Activated T-helper 17 cell treated with anti-CD3 and anti-CD28 coated beads, Interleukin-2, amount 50 U/mL, for 72 hours (primary cell): ENCODE measurements around the gene CDH5. TPM values are rescaled to one million over a fixed set of nuclear protein-coding genes. Genes with fewer than 3 reads are reported as not detected.

Experiments
- ATAC-seq: fragments of 150-1000 bp; cut with Tn5 transposase; replicated peaks from 2 replicates; pipeline ENCODE4 v1.10.0; 2021; ENCODE audit warnings: mild to moderate bottlenecking, moderate library complexity
- H3K27ac Mint-ChIP-seq: one replicate; pipeline ENCODE4 v1.8.0; 2022; ENCODE audit warnings: mixed read lengths
- H3K27me3 Mint-ChIP-seq: one replicate; pipeline ENCODE4 v1.8.0; 2022; ENCODE audit warnings: mixed read lengths
- H3K36me3 Mint-ChIP-seq: one replicate; pipeline ENCODE4 v1.8.0; 2022; ENCODE audit warnings: low read depth, mild to moderate bottlenecking, mixed read lengths
- H3K4me1 Mint-ChIP-seq: one replicate; pipeline ENCODE4 v1.8.0; 2022; ENCODE audit warnings: mixed read lengths
- H3K4me3 Mint-ChIP-seq: one replicate; pipeline ENCODE4 v1.8.0; 2022; ENCODE audit warnings: mild to moderate bottlenecking, mixed read lengths
- H3K9me3 Mint-ChIP-seq: one replicate; pipeline ENCODE4 v1.8.0; 2022; ENCODE audit warnings: mixed read lengths
- total RNA-seq, 2 donors: library from RNA; stranded (reverse); gene quantifications; one replicate each; pipeline ENCODE4 v1.2.3, GENCODE V29; 2022

CDH5 gene
- total RNA-seq, 2 donors from 2014 or later: not detected

- Mint-ChIP-seq H3K36me3 (no peaks in the 10 kb centered on the region), H3K9me3 (no peaks in the 10 kb centered on the region), H3K4me1 (no peaks in the 10 kb centered on the region), H3K27me3 (no peaks in the 10 kb centered on the region), H3K4me3 (no peak overlapping the region), H3K27ac (no peak overlapping the region)
- no peak for ATAC-seq
Measured at GRCh38 chr16:66376114-66376513, 9.6 kb downstream of the CDH5 start.

- Mint-ChIP-seq H3K4me3 (no peak overlapping the region), H3K27me3 (no peaks in the 10 kb centered on the region), H3K4me1 (no peaks in the 10 kb centered on the region), H3K36me3 (no peaks in the 10 kb centered on the region), H3K27ac (no peak overlapping the region), H3K9me3 (no peaks in the 10 kb centered on the region)
- ATAC-seq: no peak
Measured at GRCh38 chr16:66376577-66377305, 10.2 kb downstream of the CDH5 start.

GRCh38 chr16:66377324-66377723, 10.8 kb downstream of the CDH5 start:
- no peaks in the 10 kb centered on the region for H3K36me3 Mint-ChIP-seq
- no peak for ATAC-seq
- no peaks in the 10 kb centered on the region for H3K27me3 Mint-ChIP-seq
- H3K4me3 Mint-ChIP-seq: no peak overlapping the region
- no peak overlapping the region for H3K27ac Mint-ChIP-seq
- no peaks in the 10 kb centered on the region for H3K9me3 Mint-ChIP-seq
- no peaks in the 10 kb centered on the region for H3K4me1 Mint-ChIP-seq

GRCh38 chr16:66378741-66379570, 12.5 kb downstream of the CDH5 start:
- no peak for ATAC-seq
- no peaks in the 10 kb centered on the region for H3K4me1 Mint-ChIP-seq
- no peak overlapping the region for H3K4me3 Mint-ChIP-seq
- no peaks in the 10 kb centered on the region for H3K36me3 Mint-ChIP-seq
- no peaks in the 10 kb centered on the region for H3K27me3 Mint-ChIP-seq
- no peak overlapping the region for H3K27ac Mint-ChIP-seq
- no peaks in the 10 kb centered on the region for H3K9me3 Mint-ChIP-seq

GRCh38 chr16:66379571-66379941, 13.1 kb downstream of the CDH5 start:
- H3K4me1 Mint-ChIP-seq: no peaks in the 10 kb centered on the region
- no peaks in the 10 kb centered on the region for H3K9me3 Mint-ChIP-seq
- ATAC-seq: no peak
- no peak overlapping the region for H3K4me3 Mint-ChIP-seq
- H3K36me3 Mint-ChIP-seq: no peaks in the 10 kb centered on the region
- H3K27me3 Mint-ChIP-seq: no peaks in the 10 kb centered on the region
- no peak overlapping the region for H3K27ac Mint-ChIP-seq

- no peak overlapping the region for H3K27ac Mint-ChIP-seq
- ATAC-seq: no peak
- no peaks in the 10 kb centered on the region for H3K27me3 Mint-ChIP-seq
- no peak overlapping the region for H3K4me3 Mint-ChIP-seq
- no peaks in the 10 kb centered on the region for H3K9me3 Mint-ChIP-seq
- no peaks in the 10 kb centered on the region for H3K4me1 Mint-ChIP-seq
- H3K36me3 Mint-ChIP-seq: no peaks in the 10 kb centered on the region
Measured at GRCh38 chr16:66380421-66380820, 13.9 kb downstream of the CDH5 start.

- no peaks in the 10 kb centered on the region for H3K36me3 Mint-ChIP-seq
- no peak for ATAC-seq
- no peak overlapping the region for H3K27ac Mint-ChIP-seq
- H3K4me1 Mint-ChIP-seq: no peaks in the 10 kb centered on the region
- H3K27me3 Mint-ChIP-seq: no peaks in the 10 kb centered on the region
- H3K9me3 Mint-ChIP-seq: no peaks in the 10 kb centered on the region
- H3K4me3 Mint-ChIP-seq: no peak overlapping the region
Measured at GRCh38 chr16:66381585-66382170, 15.2 kb downstream of the CDH5 start.

GRCh38 chr16:66382171-66382965, 15.9 kb downstream of the CDH5 start:
- H3K4me3 Mint-ChIP-seq: no peak overlapping the region
- H3K36me3 Mint-ChIP-seq: no peaks in the 10 kb centered on the region
- no peaks in the 10 kb centered on the region for H3K27me3 Mint-ChIP-seq
- no peak overlapping the region for H3K27ac Mint-ChIP-seq
- H3K9me3 Mint-ChIP-seq: no peaks in the 10 kb centered on the region
- no peak for ATAC-seq
- H3K4me1 Mint-ChIP-seq: no peaks in the 10 kb centered on the region

GRCh38 chr16:66382966-66383299, 16.4 kb downstream of the CDH5 start:
- Mint-ChIP-seq H3K27me3 (peaks cover 3% of the 10 kb centered on the region), H3K4me3 (no peak overlapping the region), H3K36me3 (no peaks in the 10 kb centered on the region), H3K27ac (no peak overlapping the region), H3K4me1 (no peaks in the 10 kb centered on the region), H3K9me3 (no peaks in the 10 kb centered on the region)
- ATAC-seq: no peak

- H3K27ac Mint-ChIP-seq: no peak overlapping the region
- H3K4me3 Mint-ChIP-seq: no peak overlapping the region
- ATAC-seq: no peak
Measured at GRCh38 chr16:66383551-66383950, 17.1 kb downstream of the CDH5 start.

GRCh38 chr16:66385415-66385814, 18.9 kb downstream of the CDH5 start:
- no peak overlapping the region for H3K27ac Mint-ChIP-seq
- no peak overlapping the region for H3K4me3 Mint-ChIP-seq
- no peak for ATAC-seq
- H3K36me3 Mint-ChIP-seq: no peaks in the 10 kb centered on the region
- no peaks in the 10 kb centered on the region for H3K9me3 Mint-ChIP-seq
- H3K4me1 Mint-ChIP-seq: no peaks in the 10 kb centered on the region
- H3K27me3 Mint-ChIP-seq: peaks cover 3% of the 10 kb centered on the region

More at GRCh38 chr16:66383551-66383950, 17.1 kb downstream of the CDH5 start:
- Mint-ChIP-seq H3K4me1 (no peaks in the 10 kb centered on the region), H3K27me3 (peaks cover 3% of the 10 kb centered on the region), H3K36me3 (no peaks in the 10 kb centered on the region), H3K9me3 (no peaks in the 10 kb centered on the region)

GRCh38 chr16:66386629-66387622, 20.4 kb downstream of the CDH5 start:
- no peaks in the 10 kb centered on the region for H3K36me3 Mint-ChIP-seq
- H3K27me3 Mint-ChIP-seq: peaks cover 3% of the 10 kb centered on the region
- H3K9me3 Mint-ChIP-seq: no peaks in the 10 kb centered on the region
- H3K27ac Mint-ChIP-seq: no peak overlapping the region
- no peak overlapping the region for H3K4me3 Mint-ChIP-seq
- ATAC-seq: no peak
- no peaks in the 10 kb centered on the region for H3K4me1 Mint-ChIP-seq

GRCh38 chr16:66387817-66388332, 21.4 kb downstream of the CDH5 start:
- Mint-ChIP-seq H3K27me3 (peaks cover 3% of the 10 kb centered on the region), H3K4me3 (no peak overlapping the region), H3K27ac (no peak overlapping the region), H3K4me1 (no peaks in the 10 kb centered on the region), H3K9me3 (no peaks in the 10 kb centered on the region), H3K36me3 (no peaks in the 10 kb centered on the region)
- no peak for ATAC-seq
